Fibroblast of skin of left biceps (primary cell): Measurements from ENCODE around the gene CA11.
A peak's percentile ranks its signal among the peaks of the same experiment; 100 is the strongest.

Source experiments
- DNase-seq, 2 experiments: peaks; one replicate each; pipeline ENCODE4 v3.0.0-alpha.2; 2013; ENCODE audit warnings: low read depth in 2 of 2

The CA11 gene

GRCh38 chr19:48629297-48629598 is 16.7 kb downstream of the CA11 start:
- DNase-seq, result no peak

- DNase-seq, result no peak
These were observed 17.3 kb downstream of the CA11 start for GRCh38 chr19:48628486-48629296.

DNA sequence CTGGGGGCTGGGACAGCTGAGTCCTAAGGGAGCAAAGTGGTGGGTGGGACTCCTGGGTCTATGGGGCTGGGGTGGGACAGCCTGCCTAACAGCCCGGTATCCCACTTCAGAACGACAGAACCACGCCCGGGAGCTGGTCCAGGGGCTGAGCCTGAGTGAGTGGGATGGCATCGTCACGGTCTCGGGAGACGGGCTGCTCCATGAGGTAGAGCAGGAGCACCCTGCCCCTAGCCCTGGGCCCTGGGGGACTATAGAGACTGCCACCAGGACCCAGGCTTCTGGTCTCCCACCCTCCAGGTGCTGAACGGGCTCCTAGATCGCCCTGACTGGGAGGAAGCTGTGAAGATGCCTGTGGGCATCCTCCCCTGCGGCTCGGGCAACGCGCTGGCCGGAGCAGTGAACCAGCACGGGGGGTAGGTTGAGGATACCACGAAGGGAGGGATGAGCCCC is 18.1 kb downstream of the CA11 start:
- DNase-seq, result no peak

DNA sequence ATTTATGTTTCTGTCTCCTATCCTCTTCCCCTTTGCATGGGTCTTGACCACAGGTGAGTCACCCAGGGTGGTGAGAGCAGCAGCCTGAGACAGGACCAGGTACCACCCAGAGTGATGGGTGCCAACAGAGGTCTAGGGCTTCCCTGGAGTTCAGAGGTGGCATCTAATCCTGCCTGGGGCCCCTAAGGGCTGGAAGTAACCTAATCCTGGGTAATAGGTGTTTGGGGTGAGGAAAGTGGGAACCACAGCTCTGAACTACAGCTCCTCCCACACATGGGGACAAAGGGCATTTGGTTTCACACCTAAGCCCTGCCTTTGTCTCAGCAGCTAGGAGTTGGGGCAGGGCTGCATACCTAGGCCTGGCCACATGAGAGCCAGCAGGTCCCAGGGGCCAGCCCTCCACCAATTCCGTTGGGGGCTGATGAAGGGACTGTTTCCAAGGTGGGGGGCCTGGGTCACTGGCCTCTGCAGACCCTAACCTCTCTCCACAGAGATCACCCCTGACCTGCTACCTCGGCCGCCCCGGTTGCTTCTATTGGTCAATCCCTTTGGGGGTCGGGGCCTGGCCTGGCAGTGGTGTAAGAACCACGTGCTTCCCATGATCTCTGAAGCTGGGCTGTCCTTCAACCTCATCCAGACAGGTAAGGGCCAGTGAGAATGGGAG is 18.7 kb downstream of the CA11 start:
- no peak for DNase-seq

DNA sequence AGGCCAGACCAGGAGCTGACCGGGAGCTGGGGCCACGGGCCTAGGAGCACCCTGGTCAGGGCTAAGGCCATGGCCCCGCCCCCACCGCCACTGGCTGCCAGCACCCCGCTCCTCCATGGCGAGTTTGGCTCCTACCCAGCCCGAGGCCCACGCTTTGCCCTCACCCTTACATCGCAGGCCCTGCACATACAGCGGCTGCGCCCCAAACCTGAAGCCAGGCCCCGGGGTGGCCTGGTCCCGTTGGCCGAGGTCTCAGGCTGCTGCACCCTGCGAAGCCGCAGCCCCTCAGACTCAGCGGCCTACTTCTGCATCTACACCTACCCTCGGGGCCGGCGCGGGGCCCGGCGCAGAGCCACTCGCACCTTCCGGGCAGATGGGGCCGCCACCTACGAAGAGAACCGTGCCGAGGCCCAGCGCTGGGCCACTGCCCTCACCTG is 20.1 kb downstream of the CA11 start:
- no peak for DNase-seq

- no peak for DNase-seq
These were observed 20.9 kb downstream of the CA11 start for GRCh38 chr19:48624791-48625723.

DNA sequence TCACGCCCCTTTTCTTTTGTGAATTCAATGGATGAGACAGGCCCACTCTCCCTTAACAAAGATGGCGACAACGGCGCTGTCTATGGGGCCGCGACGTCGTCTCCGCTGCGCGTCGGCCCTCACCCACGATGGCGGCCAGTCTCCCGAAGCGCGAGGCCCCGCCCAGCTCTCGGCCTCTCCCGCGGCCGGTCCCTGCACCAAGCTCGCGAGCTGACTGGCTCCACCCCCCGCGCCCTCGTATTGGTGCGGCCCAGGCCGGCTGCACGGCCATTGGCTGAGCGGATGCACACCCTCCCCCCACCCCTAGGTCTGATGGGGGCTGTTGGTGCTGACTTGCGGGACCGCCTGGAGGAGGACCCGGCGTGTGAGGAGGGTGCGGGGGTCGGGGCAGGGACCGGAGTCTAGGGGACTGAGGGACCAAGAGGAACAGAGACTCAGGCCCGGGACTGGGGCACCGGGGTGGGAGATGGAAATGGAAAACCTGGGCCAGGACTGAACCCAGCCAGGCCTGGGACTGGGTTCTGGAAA is 21.9 kb downstream of the CA11 start:
- DNase-seq, result peak; percentile 94 to 96

- DNase-seq, result no peak
These were observed 22.4 kb downstream of the CA11 start for GRCh38 chr19:48623556-48624066.

DNA sequence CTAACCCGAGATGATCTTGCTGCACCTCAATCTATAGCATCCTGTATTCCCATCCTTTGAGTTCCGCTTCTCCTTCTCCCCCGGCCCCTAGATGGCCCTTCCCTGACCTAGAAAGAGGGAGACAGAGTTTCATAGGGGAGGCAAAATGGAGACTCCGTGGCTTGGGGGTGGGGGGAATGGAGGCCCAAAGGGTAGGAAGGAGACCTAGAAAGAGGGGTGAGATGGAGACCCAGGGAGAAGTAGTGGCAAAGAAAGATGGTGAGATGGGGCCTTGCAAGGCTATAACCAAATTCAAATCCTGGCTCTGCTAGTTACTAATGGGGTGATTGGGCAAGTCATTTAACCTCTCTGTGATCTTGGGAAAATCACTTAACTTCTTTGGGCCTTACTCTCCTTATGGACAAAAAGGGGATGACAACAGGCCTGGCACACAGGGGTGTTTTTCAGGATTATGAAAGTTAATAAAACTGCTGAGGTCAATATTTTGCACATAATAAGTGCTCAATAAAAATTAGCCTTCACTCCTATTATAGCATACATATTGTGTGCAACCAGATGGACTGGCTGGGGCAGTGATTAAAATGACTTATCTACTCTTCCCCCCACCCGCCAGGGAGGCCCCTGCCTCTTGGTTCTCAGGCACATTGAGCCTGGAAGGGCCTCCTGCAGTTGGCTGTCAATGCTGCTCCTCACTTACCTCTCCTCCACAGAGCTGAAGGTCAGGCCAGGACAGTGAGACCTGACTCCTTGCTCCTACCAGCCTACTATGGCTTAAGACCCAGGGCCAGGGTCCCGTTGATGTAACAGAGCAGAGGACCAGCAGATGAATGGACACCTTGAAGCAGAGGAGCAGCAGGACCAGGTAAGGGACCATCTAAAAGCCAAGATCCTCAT is 26.0 kb downstream of the CA11 start:
- DNase-seq, result no peak

GRCh38 chr19:48618916-48619691 is 26.9 kb downstream of the CA11 start, which contains the start of the genes RPL18 and SPHK2:
Gene RPL18 (minus strand): TSS chr19:48619178. CDS start chr19:48619143, 35 bp downstream.
Gene SPHK2 (plus strand): TSS chr19:48619506. CDS start chr19:48620515, 1,009 bp downstream.
- peak; percentile 99 to 100 for DNase-seq

GRCh38 chr19:48618278-48618915 is 27.6 kb downstream of the CA11 start:
- DNase-seq, result no peak

DNA sequence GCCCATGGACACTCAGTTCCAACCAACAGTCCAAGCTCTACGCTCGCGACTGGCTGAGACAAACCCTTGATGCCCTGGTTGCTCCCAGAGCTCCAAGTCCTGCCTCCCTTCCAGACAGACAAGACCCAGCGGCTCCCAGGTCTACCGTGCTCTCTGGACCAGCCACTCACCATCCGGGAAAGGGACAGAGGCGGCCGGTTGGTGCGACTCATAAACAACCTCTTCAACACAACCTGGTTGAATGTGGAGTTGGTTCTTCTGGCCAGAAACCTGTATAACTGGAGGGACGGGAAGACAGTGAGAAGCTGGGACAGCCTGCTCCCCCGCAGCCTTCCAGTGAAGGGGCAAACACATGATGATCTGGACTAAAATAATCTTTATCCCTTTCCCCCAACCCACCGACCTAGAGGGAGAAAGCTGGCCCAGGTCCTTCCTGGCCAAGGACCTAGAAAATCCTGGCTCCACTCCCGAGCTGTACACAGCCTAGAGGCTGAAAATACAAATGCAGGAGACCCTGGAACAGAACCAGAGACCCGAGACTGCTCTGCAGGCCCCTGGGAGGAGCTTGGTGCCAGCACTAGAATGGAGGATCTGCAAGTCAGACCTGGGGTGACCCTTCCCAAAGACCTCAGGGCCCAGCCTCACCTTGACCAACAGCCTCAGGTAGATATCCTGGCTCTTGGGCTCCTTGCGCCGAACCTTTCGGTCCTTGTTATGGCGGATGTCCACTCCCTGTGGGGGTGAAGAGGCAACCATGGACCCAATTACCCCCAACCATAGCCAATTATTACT is 28.6 kb downstream of the CA11 start:
- no peak for DNase-seq

- no peak for DNase-seq
These were observed 29.4 kb downstream of the CA11 start for GRCh38 chr19:48616491-48617056.

- DNase-seq, result no peak
These were observed 29.9 kb downstream of the CA11 start for GRCh38 chr19:48616041-48616436.

- no peak for DNase-seq
These were observed 30.6 kb downstream of the CA11 start for GRCh38 chr19:48615231-48616040.

GRCh38 chr19:48614436-48615230 is 31.4 kb downstream of the CA11 start, which contains the start of gene FAM83E:
Gene FAM83E (minus strand): TSS chr19:48615076. CDS start chr19:48613372, 1,704 bp downstream.
- DNase-seq, result no peak
